PFSK-1 (cell line): ENCODE measurements around the gene NEBL.

Source experiments
- POLR2AphosphoS5 ChIP-seq: IDR thresholded peaks from 2 replicates; pipeline ENCODE4 v1.6.1; 2012; ENCODE audit warnings: low read depth, mild to moderate bottlenecking, control low read depth, low read length, moderate library complexity
- REST ChIP-seq, 2 experiments: IDR thresholded peaks; 2 replicates each; pipeline versions ENCODE4 v1.6.1 to v1.8.0; 2011 to 2012; ENCODE audit warnings: low read depth in 2 of 2, low read length in 2 of 2, control low read depth in 1 of 2, inconsistent platforms in 1 of 2, mild to moderate bottlenecking in 1 of 2, moderate library complexity in 1 of 2; ENCODE audit not compliant: insufficient read depth in 1 of 2
- SIN3A ChIP-seq: IDR thresholded peaks from 2 replicates; pipeline ENCODE4 v1.6.1; 2012; ENCODE audit warnings: mild to moderate bottlenecking, low read length, moderate library complexity, borderline replicate concordance; ENCODE audit not compliant: insufficient read depth
- TAF1 ChIP-seq: IDR thresholded peaks from 2 replicates; pipeline ENCODE4 v1.6.1; 2012; ENCODE audit warnings: low read length, control low read depth, borderline replicate concordance; ENCODE audit not compliant: insufficient read depth

GRCh38 chr10:20822825-20823224 is 74.3 kb downstream of the NEBL start:
- TF ChIP-seq POLR2AphosphoS5 (no peak), REST (IDR thresholded peaks at IDR 0.05; ENCODE audit: insufficient read depth in 1 of 2, low read depth in 2 of 2, low read length in 2 of 2) (no peak), TAF1 (no peak), SIN3A (no peak)
